Hepatocyte (in vitro differentiated cells): ENCODE measurements around the gene TBX3. TPM values are rescaled to one million over a fixed set of nuclear protein-coding genes. Genes with fewer than 3 reads are reported as not detected.

Source experiments
- DNase-seq: peaks from one replicate; pipeline ENCODE4 v3.0.0-alpha.2; 2016; ENCODE audit warnings: low spot score
- H2AFZ ChIP-seq: fragments of 200-600 bp; sonication (generic); 2 replicates; pipeline ENCODE4 v1.6.0; 2016; ENCODE audit warnings: antibody characterized with exemption, mild to moderate bottlenecking
- H3K27ac ChIP-seq: fragments of 200-600 bp; sonication (generic); 2 replicates; pipeline ENCODE4 v1.5.1; 2016; ENCODE audit warnings: mild to moderate bottlenecking
- H3K27me3 ChIP-seq: fragments of 200-600 bp; sonication (generic); 2 replicates; pipeline ENCODE4 v1.6.1; 2016
- H3K36me3 ChIP-seq: fragments of 200-600 bp; sonication (generic); replicated peaks from 2 replicates; pipeline ENCODE4 v1.5.1; 2016; ENCODE audit warnings: low read depth; ENCODE audit not compliant: insufficient read depth
- H3K4me1 ChIP-seq: fragments of 200-600 bp; sonication (generic); 2 replicates; pipeline ENCODE4 v1.5.1; 2016; ENCODE audit warnings: mild to moderate bottlenecking, moderate library complexity; ENCODE audit not compliant: insufficient read depth
- H3K4me2 ChIP-seq: fragments of 200-600 bp; sonication (generic); 2 replicates; pipeline ENCODE4 v1.6.0; 2016
- H3K4me3 ChIP-seq: fragments of 200-600 bp; sonication (generic); 2 replicates; pipeline ENCODE4 v1.5.1; 2016; ENCODE audit warnings: mild to moderate bottlenecking
- H3K79me2 ChIP-seq: fragments of 200-600 bp; sonication (generic); 2 replicates; pipeline ENCODE4 v1.6.0; 2017; ENCODE audit warnings: mild to moderate bottlenecking
- H3K9me2 ChIP-seq: fragments of 200-600 bp; sonication (generic); replicated peaks from 2 replicates; pipeline ENCODE4 v1.6.0; 2017; ENCODE audit warnings: mild to moderate bottlenecking; ENCODE audit not compliant: insufficient read depth
- H3K9me3 ChIP-seq: fragments of 200-600 bp; sonication (generic); 2 replicates; pipeline ENCODE4 v1.5.1; 2016; ENCODE audit warnings: low read depth, mild to moderate bottlenecking
- H4K20me1 ChIP-seq: fragments of 200-600 bp; sonication (generic); 2 replicates; pipeline ENCODE4 v1.6.0; 2016; ENCODE audit warnings: mild to moderate bottlenecking; ENCODE audit not compliant: insufficient read depth, poor library complexity, severe bottlenecking
- CTCF ChIP-seq: fragments of 200-600 bp; sonication (generic); IDR thresholded peaks from 2 replicates; pipeline ENCODE4 v1.5.1; 2016; ENCODE audit warnings: antibody characterized with exemption, mild to moderate bottlenecking; ENCODE audit not compliant: poor library complexity
- EZH2 ChIP-seq: fragments of 200-600 bp; sonication (generic); IDR thresholded peaks from 2 replicates; pipeline ENCODE4 v1.6.1; 2016; ENCODE audit warnings: antibody characterized with exemption, mild to moderate bottlenecking, borderline replicate concordance
- EZH2phosphoT487 ChIP-seq: fragments of 200-600 bp; sonication (generic); IDR thresholded peaks from one replicate; pipeline ENCODE4 v1.6.1; 2018; ENCODE audit warnings: antibody characterized with exemption, mild to moderate bottlenecking, low read depth, moderate library complexity; ENCODE audit not compliant: unreplicated experiment, severe bottlenecking
- WGBS: methylation state at CpG from one replicate; pipeline ENCODE4 v1.1.6; 2016; ENCODE audit warnings: low lambda C conversion rate; ENCODE audit errors: missing lambda C conversion rate; 5-methylcytosine and 5-hydroxymethylcytosine counted together
- polyA plus RNA-seq: library from polyadenylated mRNA; unstranded; fragments of >200 nt; fragmentation: Nextera tagmentation; extraction: Ambion mirVana; gene quantifications from 2 replicates; pipeline ENCODE4 v1.2.1, GENCODE V29; 2016
- total RNA-seq: library from RNA; depleted of rRNA; stranded (reverse); fragments of >200 nt; gene quantifications from 2 replicates; pipeline ENCODE4 v1.2.3, GENCODE V29; 2014

Gene TBX3
- total and polyA plus RNA-seq, 2 experiments from 2014 or later = 109 to 133 TPM

DNA sequence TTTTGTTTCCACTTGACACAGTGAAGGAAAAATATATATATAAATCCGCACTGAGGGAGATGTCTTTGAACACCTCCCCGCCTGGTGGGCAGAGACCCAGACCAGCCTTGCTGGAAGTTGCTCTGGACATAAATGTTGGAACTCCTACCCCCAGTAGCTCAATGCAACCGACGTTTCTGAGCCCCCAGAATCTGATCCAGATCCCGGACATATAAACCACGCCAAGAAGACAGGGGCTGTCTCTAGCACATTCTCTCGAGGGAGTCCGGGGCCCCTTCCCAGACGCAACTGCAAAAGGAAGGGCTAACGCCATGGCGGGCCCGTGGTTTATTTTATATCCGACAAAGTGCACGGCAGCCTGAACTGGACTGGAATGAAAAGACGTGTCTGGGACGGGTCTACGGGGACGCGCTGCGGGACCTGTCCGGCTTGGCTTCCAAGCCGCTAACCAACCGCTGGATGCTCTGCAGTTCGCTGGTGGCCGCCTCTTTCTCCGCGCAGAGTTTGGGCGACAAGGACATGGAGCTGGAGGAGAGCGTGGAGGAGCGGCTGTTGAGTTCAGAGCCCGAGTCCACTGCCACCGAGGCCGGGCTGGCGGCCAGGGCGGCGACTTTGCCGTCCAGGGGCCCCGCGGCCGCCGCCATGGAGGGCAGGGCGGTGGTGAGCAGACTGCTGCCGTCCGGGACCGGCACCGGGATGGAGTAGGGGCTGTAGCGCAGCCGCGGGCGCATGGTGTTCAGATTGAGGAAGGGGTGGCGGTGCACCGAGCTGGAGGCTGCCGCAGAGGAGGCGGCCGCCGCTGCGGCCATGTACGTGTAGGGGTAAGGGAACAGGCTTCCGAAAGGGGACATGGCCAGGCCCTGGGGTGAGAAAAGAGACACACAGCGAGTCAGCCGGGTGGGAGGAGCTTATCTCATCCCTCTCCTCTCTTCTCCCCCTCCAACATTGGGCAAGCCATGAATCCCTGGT is 12.2 kb downstream of the TBX3 start:
- Histone ChIP-seq H3K4me3 (peak overlapping the region; percentile 55), H3K27ac (peak overlapping the region; percentile 97), H3K9me3 (no peaks in the 10 kb centered on the region), H3K36me3 (no peaks in the 10 kb centered on the region), H3K79me2 (peaks cover 78% of the 10 kb centered on the region), H3K27me3 (no peaks in the 10 kb centered on the region), H3K9me2 (no peaks in the 10 kb centered on the region), H4K20me1 (peaks cover 12% of the 10 kb centered on the region), H3K4me2 (peak overlapping the region; percentile 78), H3K4me1 (peaks cover 46% of the 10 kb centered on the region), H2AFZ (no peak overlapping the region)
- DNase-seq = peak; percentile 75
- TF ChIP-seq EZH2 (no peak), EZH2phosphoT487 (no peak), CTCF (no peak)
- 15% methylated on average over 61 of the region's 61 CpGs for WGBS

DNA sequence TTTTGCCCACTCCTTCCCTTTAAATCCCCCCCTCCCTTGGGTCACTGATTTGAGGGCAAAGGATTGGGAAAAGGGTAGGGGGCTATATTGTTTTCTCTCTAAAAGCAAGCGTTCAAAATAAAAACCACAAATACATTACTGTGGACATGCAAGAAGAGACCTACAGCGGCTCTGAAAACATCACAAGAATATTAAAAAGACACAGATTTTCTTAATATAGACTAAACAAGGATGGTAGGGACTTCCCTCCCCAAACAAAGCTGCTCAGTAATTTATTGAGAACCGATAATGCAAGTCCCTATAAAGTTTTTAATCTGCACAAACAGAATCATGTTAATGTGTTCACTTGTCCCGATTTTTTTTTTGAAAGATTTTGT is 12.9 kb downstream of the TBX3 start:
- WGBS = 30% methylated on average over 4 of the region's 4 CpGs
- Histone ChIP-seq H3K4me2 (peak overlapping the region; percentile 78), H3K4me1 (peaks cover 40% of the 10 kb centered on the region)

DNA sequence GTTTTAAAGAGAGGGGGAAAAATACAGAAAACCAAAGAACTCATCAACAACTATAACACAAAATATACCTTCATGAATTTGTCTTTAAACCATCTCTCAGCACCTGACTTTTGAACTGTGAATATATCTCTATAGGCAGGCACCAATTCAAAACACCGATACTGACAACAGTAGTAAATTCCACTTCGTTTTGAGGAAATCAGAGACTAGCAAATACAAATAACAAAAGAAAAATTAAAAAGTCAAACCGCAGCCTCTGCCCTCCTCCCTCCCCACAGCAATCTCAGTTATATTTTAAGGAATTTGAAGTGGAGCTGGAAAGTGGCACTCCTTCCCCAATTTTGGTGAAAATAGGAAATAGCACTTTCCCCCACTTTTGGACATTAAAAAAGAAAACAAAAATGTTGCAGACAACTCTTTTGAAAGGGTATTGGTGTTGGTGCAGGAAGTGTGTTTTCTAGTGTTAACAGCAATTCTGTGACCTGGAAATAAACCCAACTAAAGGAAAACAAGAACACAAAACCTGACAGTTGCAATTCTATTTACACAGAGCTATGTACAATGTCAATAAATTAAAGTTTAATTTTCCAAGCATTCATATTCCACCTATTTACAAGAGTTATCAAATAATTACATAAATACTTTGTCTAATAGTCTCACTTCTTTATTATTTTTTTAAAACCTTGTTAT is 13.5 kb downstream of the TBX3 start:
- H3K79me2 ChIP-seq = peaks cover 77% of the 10 kb centered on the region
- no peak overlapping the region for H2AFZ ChIP-seq
- H3K27ac ChIP-seq = peak overlapping the region; percentile 97
- peak overlapping the region; percentile 78 for H3K4me2 ChIP-seq
- peaks cover 35% of the 10 kb centered on the region for H3K4me1 ChIP-seq
- H3K27me3 ChIP-seq = no peaks in the 10 kb centered on the region
- DNase-seq = no peak
- peak overlapping the region; percentile 55 for H3K4me3 ChIP-seq
- H3K36me3 ChIP-seq = no peaks in the 10 kb centered on the region
- no peak for TF ChIP-seq CTCF
- TF ChIP-seq EZH2phosphoT487 = no peak
- TF ChIP-seq EZH2 = no peak
- peaks cover 12% of the 10 kb centered on the region for H4K20me1 ChIP-seq
- no peaks in the 10 kb centered on the region for H3K9me2 ChIP-seq
- no peaks in the 10 kb centered on the region for H3K9me3 ChIP-seq
- WGBS = 20% methylated on average over 3 of the region's 3 CpGs

More for the DNA sequence above, 12.9 kb downstream of the TBX3 start:
- no peaks in the 10 kb centered on the region for H3K27me3 ChIP-seq
- H3K27ac ChIP-seq = peak overlapping the region; percentile 97
- H3K9me3 ChIP-seq = no peaks in the 10 kb centered on the region
- H2AFZ ChIP-seq = no peak overlapping the region
- peak overlapping the region; percentile 55 for H3K4me3 ChIP-seq
- TF ChIP-seq CTCF (no peak), EZH2 (no peak), EZH2phosphoT487 (no peak)
- peaks cover 12% of the 10 kb centered on the region for H4K20me1 ChIP-seq
- no peaks in the 10 kb centered on the region for H3K36me3 ChIP-seq
- H3K9me2 ChIP-seq = no peaks in the 10 kb centered on the region
- peaks cover 76% of the 10 kb centered on the region for H3K79me2 ChIP-seq
- DNase-seq = no peak
